PFSK-1 (cell line): ENCODE measurements around the gene MAP2K6.

Experiments
- POLR2AphosphoS5 ChIP-seq: IDR thresholded peaks from 2 replicates; pipeline ENCODE4 v1.6.1; 2012; ENCODE audit warnings: low read depth, mild to moderate bottlenecking, control low read depth, low read length, moderate library complexity
- SIN3A ChIP-seq: IDR thresholded peaks from 2 replicates; pipeline ENCODE4 v1.6.1; 2012; ENCODE audit warnings: mild to moderate bottlenecking, low read length, moderate library complexity, borderline replicate concordance; ENCODE audit not compliant: insufficient read depth
- TF ChIP-seq, protein P1 (sequence below), 2 experiments: IDR thresholded peaks; 2 replicates each; pipeline versions ENCODE4 v1.6.1 to v1.8.0; 2011 to 2012; ENCODE audit warnings: low read depth in 2 of 2, low read length in 2 of 2, control low read depth in 1 of 2, inconsistent platforms in 1 of 2, mild to moderate bottlenecking in 1 of 2, moderate library complexity in 1 of 2; ENCODE audit not compliant: insufficient read depth in 1 of 2

DNA sequence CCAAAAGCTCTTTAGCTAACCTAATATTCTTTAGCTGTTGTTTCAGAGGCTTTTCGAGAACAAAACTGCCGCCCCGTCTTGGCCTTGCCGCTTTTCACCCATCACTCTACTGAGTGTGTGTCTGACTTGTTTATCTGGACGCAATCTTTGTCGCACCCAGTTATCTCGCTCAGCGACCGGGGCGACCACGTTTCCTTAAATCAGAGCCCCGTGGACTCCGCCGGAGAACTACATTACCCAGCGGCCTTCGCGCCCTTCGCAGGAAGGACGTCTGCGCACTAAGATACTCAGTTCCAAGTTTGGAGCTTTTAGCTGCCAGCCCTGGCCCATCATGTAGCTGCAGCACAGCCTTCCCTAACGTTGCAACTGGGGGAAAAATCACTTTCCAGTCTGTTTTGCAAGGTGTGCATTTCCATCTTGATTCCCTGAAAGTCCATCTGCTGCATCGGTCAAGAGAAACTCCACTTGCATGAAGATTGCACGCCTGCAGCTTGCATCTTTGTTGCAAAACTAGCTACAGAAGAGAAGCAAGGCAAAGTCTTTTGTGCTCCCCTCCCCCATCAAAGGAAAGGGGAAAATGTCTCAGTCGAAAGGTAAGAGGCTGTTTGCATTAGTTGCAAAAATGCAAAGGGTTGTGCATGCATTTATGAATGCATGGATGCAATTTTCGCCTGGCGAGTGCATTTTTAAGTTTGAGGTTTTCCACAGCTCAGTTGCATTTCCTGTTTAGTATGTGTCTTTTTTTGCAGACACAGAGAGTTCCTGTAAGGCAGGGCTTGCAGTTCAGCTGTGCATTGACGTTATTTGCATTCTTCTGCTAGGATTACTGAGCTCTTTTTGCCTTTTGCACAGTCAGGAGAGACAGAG is at the start of gene MAP2K6:
- TF ChIP-seq, protein P1, sequence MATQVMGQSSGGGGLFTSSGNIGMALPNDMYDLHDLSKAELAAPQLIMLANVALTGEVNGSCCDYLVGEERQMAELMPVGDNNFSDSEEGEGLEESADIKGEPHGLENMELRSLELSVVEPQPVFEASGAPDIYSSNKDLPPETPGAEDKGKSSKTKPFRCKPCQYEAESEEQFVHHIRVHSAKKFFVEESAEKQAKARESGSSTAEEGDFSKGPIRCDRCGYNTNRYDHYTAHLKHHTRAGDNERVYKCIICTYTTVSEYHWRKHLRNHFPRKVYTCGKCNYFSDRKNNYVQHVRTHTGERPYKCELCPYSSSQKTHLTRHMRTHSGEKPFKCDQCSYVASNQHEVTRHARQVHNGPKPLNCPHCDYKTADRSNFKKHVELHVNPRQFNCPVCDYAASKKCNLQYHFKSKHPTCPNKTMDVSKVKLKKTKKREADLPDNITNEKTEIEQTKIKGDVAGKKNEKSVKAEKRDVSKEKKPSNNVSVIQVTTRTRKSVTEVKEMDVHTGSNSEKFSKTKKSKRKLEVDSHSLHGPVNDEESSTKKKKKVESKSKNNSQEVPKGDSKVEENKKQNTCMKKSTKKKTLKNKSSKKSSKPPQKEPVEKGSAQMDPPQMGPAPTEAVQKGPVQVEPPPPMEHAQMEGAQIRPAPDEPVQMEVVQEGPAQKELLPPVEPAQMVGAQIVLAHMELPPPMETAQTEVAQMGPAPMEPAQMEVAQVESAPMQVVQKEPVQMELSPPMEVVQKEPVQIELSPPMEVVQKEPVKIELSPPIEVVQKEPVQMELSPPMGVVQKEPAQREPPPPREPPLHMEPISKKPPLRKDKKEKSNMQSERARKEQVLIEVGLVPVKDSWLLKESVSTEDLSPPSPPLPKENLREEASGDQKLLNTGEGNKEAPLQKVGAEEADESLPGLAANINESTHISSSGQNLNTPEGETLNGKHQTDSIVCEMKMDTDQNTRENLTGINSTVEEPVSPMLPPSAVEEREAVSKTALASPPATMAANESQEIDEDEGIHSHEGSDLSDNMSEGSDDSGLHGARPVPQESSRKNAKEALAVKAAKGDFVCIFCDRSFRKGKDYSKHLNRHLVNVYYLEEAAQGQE (IDR thresholded peaks at IDR 0.05; ENCODE audit: insufficient read depth in 1 of 2, low read depth in 2 of 2, low read length in 2 of 2) = 0 out of 4 replicates have a peak, but pooled peaks of 1 of the 2 experiments have one; percentile 3
- TF ChIP-seq POLR2AphosphoS5 = peak; percentile 67; the same call in 1 of the 2 replicates
- TF ChIP-seq SIN3A = no peak
